Omental fat pad (tissue), 4 donors: Measurements from ENCODE around the gene MIP. TPM values are rescaled to one million over a fixed set of nuclear protein-coding genes. Genes with fewer than 3 reads are reported as not detected.
"Not testable (repeated sequence)": the region's sequence is repeated elsewhere in the genome, so short reads cannot be mapped to it uniquely, and the experiment has no call there.

Experiments
- ATAC-seq: fragments of 150-250 bp; one replicate; pipeline ENCODE4 v1.9.1; 2016; ENCODE audit warnings: mild to moderate bottlenecking, moderate library complexity; ENCODE audit not compliant: low FRiP score
- DNase-seq: peaks from one replicate; pipeline ENCODE4 v3.0.0-alpha.2; 2019; ENCODE audit warnings: low spot score
- total RNA-seq, 4 donors: library from RNA; depleted of rRNA; stranded (reverse); fragments of >200 nt; gene quantifications; one replicate each; pipeline ENCODE4 v1.1.0, GENCODE V29; 2016
- TF ChIP-seq, protein P1 (sequence below), 3 donors: fragments of 450-650 bp; IDR thresholded peaks; one replicate each; pipeline ENCODE4 v1.5.1; 2016 to 2017; ENCODE audit warnings: antibody characterized with exemption in 3 of 3, mild to moderate bottlenecking in 3 of 3, moderate library complexity in 2 of 3

The MIP gene
- not detected for total RNA-seq

DNA sequence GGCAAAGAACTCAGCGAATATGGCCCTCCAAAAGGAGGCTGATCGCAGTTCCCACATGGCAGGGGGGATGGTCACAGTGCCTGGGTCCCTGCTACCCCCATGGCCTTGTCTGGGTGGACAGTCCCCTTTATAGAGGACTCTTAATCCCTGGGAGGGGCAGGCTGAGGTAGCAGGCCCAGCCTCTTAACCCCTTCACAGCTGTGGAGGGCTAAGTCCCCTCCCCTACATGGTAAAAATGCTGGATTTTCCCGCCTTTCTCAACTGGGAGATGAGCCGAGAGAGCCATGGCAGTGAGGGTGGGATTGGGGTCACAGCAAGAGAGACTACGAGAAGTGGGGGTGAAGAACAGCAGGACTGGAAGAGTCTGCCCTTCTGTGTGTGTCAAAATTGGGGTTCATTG lies at the start of gene MIP:
TSS of gene MIP (minus strand) at position 101 of the 400 bp plus-strand sequence. CDS start at position 57, 44 bp downstream.
- TF ChIP-seq, protein P1, sequence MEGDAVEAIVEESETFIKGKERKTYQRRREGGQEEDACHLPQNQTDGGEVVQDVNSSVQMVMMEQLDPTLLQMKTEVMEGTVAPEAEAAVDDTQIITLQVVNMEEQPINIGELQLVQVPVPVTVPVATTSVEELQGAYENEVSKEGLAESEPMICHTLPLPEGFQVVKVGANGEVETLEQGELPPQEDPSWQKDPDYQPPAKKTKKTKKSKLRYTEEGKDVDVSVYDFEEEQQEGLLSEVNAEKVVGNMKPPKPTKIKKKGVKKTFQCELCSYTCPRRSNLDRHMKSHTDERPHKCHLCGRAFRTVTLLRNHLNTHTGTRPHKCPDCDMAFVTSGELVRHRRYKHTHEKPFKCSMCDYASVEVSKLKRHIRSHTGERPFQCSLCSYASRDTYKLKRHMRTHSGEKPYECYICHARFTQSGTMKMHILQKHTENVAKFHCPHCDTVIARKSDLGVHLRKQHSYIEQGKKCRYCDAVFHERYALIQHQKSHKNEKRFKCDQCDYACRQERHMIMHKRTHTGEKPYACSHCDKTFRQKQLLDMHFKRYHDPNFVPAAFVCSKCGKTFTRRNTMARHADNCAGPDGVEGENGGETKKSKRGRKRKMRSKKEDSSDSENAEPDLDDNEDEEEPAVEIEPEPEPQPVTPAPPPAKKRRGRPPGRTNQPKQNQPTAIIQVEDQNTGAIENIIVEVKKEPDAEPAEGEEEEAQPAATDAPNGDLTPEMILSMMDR (IDR thresholded peaks at IDR 0.05), result no peak
- ATAC-seq, result no peak
- no peak for DNase-seq

DNA sequence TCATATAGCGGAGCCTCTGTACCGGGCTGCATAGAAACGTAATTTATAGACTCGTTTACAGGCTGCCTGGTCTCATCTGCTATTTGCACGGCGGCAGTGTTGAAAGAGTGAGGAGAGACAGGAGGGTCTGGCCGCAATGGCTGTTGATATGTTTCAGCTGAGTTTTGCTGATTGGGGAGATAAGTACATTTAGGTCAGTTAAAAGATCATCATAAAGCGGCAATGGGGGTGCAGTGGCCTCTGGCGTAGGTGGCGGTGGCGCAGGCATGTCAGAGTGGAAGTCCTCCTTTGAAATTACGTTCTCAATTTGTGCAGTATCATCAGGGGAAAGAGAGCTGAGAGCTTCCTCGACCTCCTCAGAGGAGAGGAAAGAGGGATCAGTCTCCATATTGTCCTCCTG lies 45.4 kb upstream of the MIP start:
- ATAC-seq, DNase-seq: not testable (repeated sequence)

GRCh38 chr12:56499452-56499851 lies 45.0 kb upstream of the MIP start:
- not testable (repeated sequence) for DNase-seq, ATAC-seq

- not testable (repeated sequence) for ATAC-seq, DNase-seq
Measured at GRCh38 chr12:56498126-56498902, 43.9 kb upstream of the MIP start.

- DNase-seq, result peak; percentile 32
- not testable (repeated sequence) for ATAC-seq
Measured at GRCh38 chr12:56496704-56497103, 42.2 kb upstream of the MIP start.

DNA sequence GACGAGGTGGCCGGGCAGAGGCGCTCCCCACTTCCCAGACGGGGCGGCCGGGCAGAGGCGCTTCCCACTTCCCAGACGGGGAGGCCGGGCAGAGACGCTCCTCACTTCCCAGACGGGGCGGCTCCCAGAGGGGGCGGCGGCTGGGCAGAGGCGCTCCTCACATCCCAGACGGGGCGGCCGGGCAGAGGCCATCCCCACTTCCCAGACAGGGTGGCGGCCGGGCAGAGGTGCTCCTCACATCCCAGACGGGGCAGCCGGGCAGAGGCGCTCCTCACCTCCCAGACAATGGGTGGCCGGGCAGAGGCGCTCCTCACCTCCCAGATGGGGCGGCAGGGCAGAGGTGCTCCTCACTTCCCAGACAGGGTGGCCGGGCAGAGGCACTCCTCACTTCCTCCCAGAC lies 40.0 kb upstream of the MIP start:
- not testable (repeated sequence) for DNase-seq, ATAC-seq

DNA sequence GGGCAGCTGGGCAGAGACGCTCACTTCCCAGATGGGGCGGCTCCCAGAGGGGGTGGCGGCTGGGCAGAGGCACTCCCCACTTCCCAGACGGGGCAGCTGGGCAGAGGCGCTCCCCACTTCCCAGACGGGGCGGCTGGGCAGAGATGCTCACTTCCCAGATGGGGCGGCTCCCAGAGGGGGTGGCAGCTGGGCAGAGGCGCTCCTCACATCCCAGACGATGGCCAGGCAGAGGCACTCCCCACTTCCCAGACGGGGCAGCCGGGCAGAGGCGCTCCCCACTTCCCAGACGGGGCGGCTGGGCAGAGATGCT lies 39.6 kb upstream of the MIP start:
- not testable (repeated sequence) for DNase-seq, ATAC-seq

DNA sequence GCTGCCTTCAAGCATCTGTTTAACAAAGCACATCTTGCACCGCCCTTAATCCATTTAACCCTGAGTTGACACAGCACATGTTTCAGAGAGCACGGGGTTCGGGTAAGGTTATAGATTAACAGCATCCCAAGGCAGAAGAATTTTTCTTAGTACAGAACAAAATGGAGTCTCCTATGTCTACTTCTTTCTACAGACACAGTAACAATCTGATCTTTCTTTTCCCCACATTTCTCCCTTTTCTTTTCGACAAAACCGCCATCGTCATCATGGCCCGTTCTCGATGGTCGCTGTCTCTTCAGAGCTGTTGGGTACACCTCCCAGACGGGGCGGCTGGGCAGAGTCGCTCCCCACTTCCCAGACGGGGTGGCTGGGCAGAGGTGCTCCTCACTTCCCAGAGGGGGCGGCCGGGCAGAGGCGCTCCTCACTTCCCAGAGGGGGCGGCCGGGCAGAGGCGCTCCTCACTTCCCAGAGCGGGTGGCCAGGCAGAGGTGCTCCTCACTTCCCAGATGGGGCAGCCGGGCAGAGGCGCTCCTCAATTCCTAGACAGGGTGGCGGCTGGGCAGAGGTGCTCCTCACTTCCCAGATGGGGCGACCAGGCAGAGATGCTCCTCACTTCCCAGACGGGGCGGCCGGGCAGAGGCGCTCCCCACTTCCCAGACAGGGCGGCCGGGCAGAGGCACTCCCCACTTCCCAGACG lies 39.1 kb upstream of the MIP start:
- not testable (repeated sequence) for ATAC-seq, DNase-seq

- ATAC-seq (no peak), DNase-seq (no peak)
- TF ChIP-seq, protein P1 (IDR thresholded peaks at IDR 0.05), result no peak
Measured at GRCh38 chr12:56490360-56490759, 35.9 kb upstream of the MIP start.

GRCh38 chr12:56488041-56488955 lies 33.8 kb upstream of the MIP start, which contains the start of gene GLS2:
Gene GLS2, minus strand, starts transcription at chr12:56488161. Its CDS starts 43 bp downstream, at chr12:56488118.
- DNase-seq (peak; percentile 47), ATAC-seq (peak; percentile 97)
- TF ChIP-seq, protein P1 (IDR thresholded peaks at IDR 0.05), result no peak
